Kidney (tissue), 14 donors: ENCODE data around the gene BARD1. TPM values are rescaled to one million over a fixed set of nuclear protein-coding genes. Genes with fewer than 3 reads are reported as not detected.

ENCODE experiments used
- DNase-seq, 5 donors: peaks; one replicate each; pipeline ENCODE4 v3.0.0-alpha.2; 2013 to 2020
- FAIRE-seq: peaks from 2 replicates; lab custom pipeline; 2012; peaks lifted over from hg19 to GRCh38; lab: Jason Lieb, UNC
- H3K27ac ChIP-seq, 2 donors: one replicate each; pipeline ENCODE4 v1.7.0; 2013; ENCODE audit warnings: low read depth in 2 of 2, low read length in 2 of 2, inconsistent platforms in 1 of 2
- H3K27me3 ChIP-seq: one replicate; pipeline ENCODE4 v1.7.1; 2013; ENCODE audit warnings: low read length, inconsistent platforms; ENCODE audit not compliant: control insufficient read depth, insufficient read depth
- H3K36me3 ChIP-seq, 3 donors: one replicate each; pipeline versions ENCODE4 v1.7.0 to v1.7.1; 2013; ENCODE audit warnings: low read length in 3 of 3, control low read depth in 1 of 3, inconsistent platforms in 1 of 3; ENCODE audit not compliant: insufficient read depth in 3 of 3, control insufficient read depth in 2 of 3
- H3K4me1 ChIP-seq, 3 donors: one replicate each; pipeline versions ENCODE4 v1.7.0 to v1.7.1; 2013; ENCODE audit warnings: low read length in 3 of 3, inconsistent platforms in 1 of 3, low read depth in 1 of 3; ENCODE audit not compliant: control insufficient read depth in 2 of 3, insufficient read depth in 2 of 3
- H3K4me3 ChIP-seq, 3 donors: one replicate each; pipeline versions ENCODE4 v1.7.0 to v1.8.1; 2013; ENCODE audit warnings: low read length in 3 of 3, control low read depth in 1 of 3, inconsistent platforms in 1 of 3
- H3K9ac ChIP-seq, 3 donors: one replicate each; pipeline versions ENCODE4 v1.7.0 to v1.7.1; 2013; ENCODE audit warnings: low read length in 3 of 3, control low read depth in 1 of 3, inconsistent platforms in 1 of 3
- H3K9me3 ChIP-seq, 3 donors: one replicate each; pipeline versions ENCODE4 v1.7.0 to v1.7.1; 2013; ENCODE audit warnings: low read length in 3 of 3, control low read depth in 1 of 3, inconsistent platforms in 1 of 3; ENCODE audit not compliant: control insufficient read depth in 2 of 3, insufficient read depth in 1 of 3
- intact Hi-C: fragments of 100-400 bp; cut with DNase I; formaldehyde crosslinking; loops from one replicate; pipeline ENCODE4 v1.11.1; 2022
- polyA plus RNA-seq: library from polyadenylated mRNA; stranded (reverse); fragments of 350-450 nt; fragmentation: Illumina TruSeq; extraction: RNeasy Lipid Tissue Mini Kit (QIAGEN cat#74804); gene quantifications from one replicate; pipeline ENCODE4 v1.2.3, GENCODE V29; 2014; ENCODE audit warnings: low read depth, low replicate concordance; ENCODE audit not compliant: insufficient read depth
- total RNA-seq: library from RNA; stranded (reverse); fragmentation: NEBNext Ultra II Directional; extraction: Animal tissue kit (Norgen Biotek cat#: 25700); gene quantifications from one replicate; pipeline ENCODE4 v1.2.1, GENCODE V29; 2021
- TF ChIP-seq, protein P1 (sequence below): IDR thresholded peaks from 3 replicates; pipeline ENCODE4 v1.5.1; 2012; ENCODE audit warnings: mild to moderate bottlenecking, moderate library complexity, borderline replicate concordance; ENCODE audit not compliant: insufficient read depth; ENCODE audit errors: extremely low read depth
- donor health status: control.
- donor health status: control.
- donor health status: control.
- donor health status: control.
- donor health status: control.
- donor health status: DM: yes; HTN: yes; CAD: no.
- donor health status: Normal renal cell carcinoma (clear cell type).

BARD1 gene
- total and polyA plus RNA-seq, 2 donors from 2014 or later = 0.90 to 9.8 TPM

- no peak overlapping the region for H3K4me3 ChIP-seq
- intact Hi-C loops = no loop called here
- DNase-seq (no peak), FAIRE-seq (no peak)
- H3K36me3 ChIP-seq = no peaks in the 10 kb centered on the region
- TF ChIP-seq, protein P1, sequence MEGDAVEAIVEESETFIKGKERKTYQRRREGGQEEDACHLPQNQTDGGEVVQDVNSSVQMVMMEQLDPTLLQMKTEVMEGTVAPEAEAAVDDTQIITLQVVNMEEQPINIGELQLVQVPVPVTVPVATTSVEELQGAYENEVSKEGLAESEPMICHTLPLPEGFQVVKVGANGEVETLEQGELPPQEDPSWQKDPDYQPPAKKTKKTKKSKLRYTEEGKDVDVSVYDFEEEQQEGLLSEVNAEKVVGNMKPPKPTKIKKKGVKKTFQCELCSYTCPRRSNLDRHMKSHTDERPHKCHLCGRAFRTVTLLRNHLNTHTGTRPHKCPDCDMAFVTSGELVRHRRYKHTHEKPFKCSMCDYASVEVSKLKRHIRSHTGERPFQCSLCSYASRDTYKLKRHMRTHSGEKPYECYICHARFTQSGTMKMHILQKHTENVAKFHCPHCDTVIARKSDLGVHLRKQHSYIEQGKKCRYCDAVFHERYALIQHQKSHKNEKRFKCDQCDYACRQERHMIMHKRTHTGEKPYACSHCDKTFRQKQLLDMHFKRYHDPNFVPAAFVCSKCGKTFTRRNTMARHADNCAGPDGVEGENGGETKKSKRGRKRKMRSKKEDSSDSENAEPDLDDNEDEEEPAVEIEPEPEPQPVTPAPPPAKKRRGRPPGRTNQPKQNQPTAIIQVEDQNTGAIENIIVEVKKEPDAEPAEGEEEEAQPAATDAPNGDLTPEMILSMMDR = no peak
- H3K27ac ChIP-seq = no peak overlapping the region
- no peaks in the 10 kb centered on the region for H3K9me3 ChIP-seq
- no peaks in the 10 kb centered on the region for H3K27me3 ChIP-seq
- H3K9ac ChIP-seq = no peak overlapping the region
- no peaks in the 10 kb centered on the region for H3K4me1 ChIP-seq
Measured at GRCh38 chr2:214747992-214748391, 61.5 kb downstream of the BARD1 start.

- Histone ChIP-seq H3K4me1 (no peaks in the 10 kb centered on the region), H3K36me3 (no peaks in the 10 kb centered on the region), H3K27ac (no peak overlapping the region), H3K9ac (no peak overlapping the region), H3K4me3 (no peak overlapping the region), H3K9me3 (no peaks in the 10 kb centered on the region), H3K27me3 (no peaks in the 10 kb centered on the region)
- DNase-seq (no peak), FAIRE-seq (no peak)
- TF ChIP-seq, protein P1 = no peak
- intact Hi-C loops = no loop called here
Measured at GRCh38 chr2:214742119-214742518, 67.4 kb downstream of the BARD1 start.

GRCh38 chr2:214740867-214741395 is 68.6 kb downstream of the BARD1 start:
- DNase-seq (peak in 1 of 5 donors; percentile 26), FAIRE-seq (no peak)
- Histone ChIP-seq H3K27ac (no peak overlapping the region), H3K4me3 (no peak overlapping the region), H3K27me3 (no peaks in the 10 kb centered on the region), H3K9ac (no peak overlapping the region), H3K4me1 (no peaks in the 10 kb centered on the region), H3K9me3 (no peaks in the 10 kb centered on the region), H3K36me3 (no peaks in the 10 kb centered on the region)
- intact Hi-C loops = no loop called here
- TF ChIP-seq, protein P1 = no peak

DNA sequence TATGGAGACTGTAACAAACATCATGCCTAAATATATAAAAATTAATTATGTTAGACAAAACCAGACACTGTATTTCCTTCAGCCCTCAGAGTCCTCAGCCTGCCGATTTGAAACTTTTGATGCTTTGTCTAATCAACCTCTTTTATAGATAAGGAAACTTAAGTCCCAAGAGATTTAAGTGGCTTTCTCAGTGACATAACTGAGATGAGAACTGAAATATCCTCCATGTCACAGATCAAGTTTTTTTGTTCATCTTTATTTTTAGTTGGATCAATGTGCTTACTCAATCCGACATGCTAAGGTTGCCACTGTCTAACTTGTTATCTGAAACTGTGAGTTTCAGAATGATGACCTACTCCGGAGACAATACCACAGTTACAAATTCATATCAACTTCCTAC is 72.3 kb downstream of the BARD1 start:
- no peaks in the 10 kb centered on the region for H3K4me1 ChIP-seq
- no peak overlapping the region for H3K27ac ChIP-seq
- no peak for DNase-seq
- no peak overlapping the region for H3K4me3 ChIP-seq
- intact Hi-C loops = no loop called here
- no peak for FAIRE-seq
- H3K36me3 ChIP-seq = no peaks in the 10 kb centered on the region
- H3K9ac ChIP-seq = no peak overlapping the region
- no peaks in the 10 kb centered on the region for H3K27me3 ChIP-seq
- no peaks in the 10 kb centered on the region for H3K9me3 ChIP-seq
- TF ChIP-seq, protein P1 = no peak
